ENCODE measurements around the gene CRYL1. TPM values are rescaled to one million over a fixed set of nuclear protein-coding genes. Genes with fewer than 3 reads are reported as not detected.

Gene CRYL1
- total RNA-seq, 1 donor from 2014 or later: 3.6 TPM

DNA sequence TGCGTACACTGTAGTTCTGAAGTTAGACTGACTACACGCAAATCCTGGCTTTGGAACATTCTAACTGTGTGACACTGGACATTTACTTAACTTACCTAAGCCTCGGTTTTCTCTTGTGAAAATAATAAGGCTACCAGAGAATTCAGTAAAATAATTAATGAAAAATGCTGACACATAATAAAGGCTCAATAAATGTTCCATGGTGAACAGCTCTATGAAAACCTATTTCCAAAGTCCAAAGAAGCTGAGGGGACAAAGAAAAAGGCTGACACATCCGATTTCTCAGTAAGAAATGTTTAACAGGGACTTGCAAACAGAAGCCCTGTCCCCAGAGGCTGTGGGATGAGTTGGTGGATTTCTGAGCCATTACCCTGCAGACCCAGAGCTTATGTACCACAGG is 153.8 kb downstream of the CRYL1 start:
- Mint-ChIP-seq H3K4me1 (peaks cover 2% of the 10 kb centered on the region), H3K9me3 (no peaks in the 10 kb centered on the region), H3K27me3 (ENCODE audit: insufficient read depth, low read depth) (no peaks in the 10 kb centered on the region), H3K27ac (no peak overlapping the region), H3K4me3 (peak overlapping the region; percentile 46), H3K36me3 (no peaks in the 10 kb centered on the region)
- TF ChIP-seq, protein P1, sequence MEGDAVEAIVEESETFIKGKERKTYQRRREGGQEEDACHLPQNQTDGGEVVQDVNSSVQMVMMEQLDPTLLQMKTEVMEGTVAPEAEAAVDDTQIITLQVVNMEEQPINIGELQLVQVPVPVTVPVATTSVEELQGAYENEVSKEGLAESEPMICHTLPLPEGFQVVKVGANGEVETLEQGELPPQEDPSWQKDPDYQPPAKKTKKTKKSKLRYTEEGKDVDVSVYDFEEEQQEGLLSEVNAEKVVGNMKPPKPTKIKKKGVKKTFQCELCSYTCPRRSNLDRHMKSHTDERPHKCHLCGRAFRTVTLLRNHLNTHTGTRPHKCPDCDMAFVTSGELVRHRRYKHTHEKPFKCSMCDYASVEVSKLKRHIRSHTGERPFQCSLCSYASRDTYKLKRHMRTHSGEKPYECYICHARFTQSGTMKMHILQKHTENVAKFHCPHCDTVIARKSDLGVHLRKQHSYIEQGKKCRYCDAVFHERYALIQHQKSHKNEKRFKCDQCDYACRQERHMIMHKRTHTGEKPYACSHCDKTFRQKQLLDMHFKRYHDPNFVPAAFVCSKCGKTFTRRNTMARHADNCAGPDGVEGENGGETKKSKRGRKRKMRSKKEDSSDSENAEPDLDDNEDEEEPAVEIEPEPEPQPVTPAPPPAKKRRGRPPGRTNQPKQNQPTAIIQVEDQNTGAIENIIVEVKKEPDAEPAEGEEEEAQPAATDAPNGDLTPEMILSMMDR (IDR thresholded peaks at IDR 0.05): no peak
- no peak for TF ChIP-seq EZH2phosphoT487 (IDR thresholded peaks at IDR 0.05)
- no peak for TF ChIP-seq EZH2 (IDR thresholded peaks at IDR 0.05)
- no peaks in the 10 kb centered on the region for H3K9me3 ChIP-seq (ENCODE audit: low read depth)
- no peak overlapping the region for H3K4me3 ChIP-seq
- no peaks in the 10 kb centered on the region for H3K27me3 ChIP-seq
- H3K79me2 ChIP-seq (ENCODE audit: low read depth): no peaks in the 10 kb centered on the region
- no peaks in the 10 kb centered on the region for H4K20me1 ChIP-seq (ENCODE audit: low read depth)
- no peak overlapping the region for H2AFZ ChIP-seq (replicated peaks)
- no peak overlapping the region for H3K4me2 ChIP-seq
- no peak overlapping the region for H3K9ac ChIP-seq
- no peak for DNase-seq (ENCODE audit: low spot score)
- no peaks in the 10 kb centered on the region for H3F3A ChIP-seq (ENCODE audit: low read depth)
- H3K4me1 ChIP-seq: no peaks in the 10 kb centered on the region
- H3K27ac ChIP-seq: no peak overlapping the region
- no peaks in the 10 kb centered on the region for H3K36me3 ChIP-seq

DNA sequence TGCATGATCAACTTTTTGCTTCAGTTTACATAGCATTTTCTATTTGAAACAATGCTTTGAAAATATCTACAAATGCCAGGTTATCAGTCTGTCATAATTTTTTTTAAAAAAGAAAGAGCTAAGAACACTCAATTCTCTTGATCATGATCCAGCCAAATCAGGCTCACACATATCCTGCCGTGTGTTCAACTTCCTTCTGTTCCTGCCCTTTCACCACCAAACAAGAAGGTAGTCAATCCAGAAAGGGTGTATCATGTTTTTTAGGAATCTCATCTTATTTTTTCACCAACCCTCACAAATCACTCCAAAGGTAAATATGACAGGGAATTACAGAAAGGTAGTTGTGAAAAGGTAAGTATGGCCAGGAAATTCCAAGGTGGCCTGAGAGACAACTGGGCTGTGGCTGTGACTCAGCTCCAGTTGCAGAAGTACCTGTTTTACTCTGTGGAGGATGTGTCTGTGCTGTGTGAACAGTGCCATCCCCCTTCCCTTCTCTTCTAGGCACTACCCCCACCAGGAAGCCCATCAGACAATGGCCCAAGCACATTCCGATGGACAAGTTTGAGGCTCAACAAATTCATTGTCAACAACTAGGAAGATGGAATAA is 154.7 kb downstream of the CRYL1 start:
- no peak overlapping the region for H3K4me2 ChIP-seq
- H3K4me3 Mint-ChIP-seq: no peak overlapping the region

DNA sequence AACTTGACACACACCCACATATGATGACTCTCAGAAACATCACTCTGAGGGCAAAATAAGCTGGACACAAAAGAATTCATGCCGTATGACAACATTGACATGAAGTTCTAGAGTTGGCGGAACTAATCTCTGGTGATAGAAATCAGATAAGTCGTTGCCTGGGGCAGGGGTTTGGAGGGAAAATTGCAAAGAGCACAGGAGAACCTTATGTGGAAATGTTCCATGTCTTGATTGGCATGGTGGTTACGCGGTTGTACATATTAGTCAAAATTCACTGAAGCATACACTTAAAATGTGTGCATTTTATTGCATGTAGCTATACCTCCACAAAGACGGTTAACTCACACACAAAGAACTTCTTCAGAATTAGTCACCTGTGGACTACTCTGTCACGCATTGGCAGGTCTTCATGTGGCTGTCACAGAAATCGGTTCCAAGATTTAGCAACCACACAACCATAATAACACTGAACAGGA is 155.7 kb downstream of the CRYL1 start:
- Mint-ChIP-seq H3K4me3 (no peak overlapping the region), H3K4me1 (peaks cover 2% of the 10 kb centered on the region), H3K36me3 (no peaks in the 10 kb centered on the region), H3K27ac (no peak overlapping the region), H3K27me3 (ENCODE audit: insufficient read depth, low read depth) (no peaks in the 10 kb centered on the region), H3K9me3 (no peaks in the 10 kb centered on the region)
- H3K79me2 ChIP-seq (ENCODE audit: low read depth): no peaks in the 10 kb centered on the region
- no peak for DNase-seq (ENCODE audit: low spot score)
- H4K20me1 ChIP-seq (ENCODE audit: low read depth): no peaks in the 10 kb centered on the region
- no peak overlapping the region for H3K4me2 ChIP-seq
- H3K36me3 ChIP-seq: no peaks in the 10 kb centered on the region
- H3K4me3 ChIP-seq: no peak overlapping the region
- TF ChIP-seq, protein P1 (IDR thresholded peaks at IDR 0.05): no peak
- TF ChIP-seq EZH2phosphoT487 (IDR thresholded peaks at IDR 0.05): no peak
- no peak for TF ChIP-seq EZH2 (IDR thresholded peaks at IDR 0.05)
- H3K9me3 ChIP-seq (ENCODE audit: low read depth): no peaks in the 10 kb centered on the region
- no peaks in the 10 kb centered on the region for H3F3A ChIP-seq (ENCODE audit: low read depth)
- H3K9ac ChIP-seq: no peak overlapping the region
- H3K27ac ChIP-seq: no peak overlapping the region
- H3K27me3 ChIP-seq: no peaks in the 10 kb centered on the region
- no peaks in the 10 kb centered on the region for H3K4me1 ChIP-seq
- no peak overlapping the region for H2AFZ ChIP-seq (replicated peaks)

More for the DNA sequence above, 154.7 kb downstream of the CRYL1 start:
- no peaks in the 10 kb centered on the region for H3K27me3 ChIP-seq
- DNase-seq (ENCODE audit: low spot score): no peak
- H3K27me3 Mint-ChIP-seq (ENCODE audit: insufficient read depth, low read depth): no peaks in the 10 kb centered on the region
- H3K4me1 ChIP-seq: no peaks in the 10 kb centered on the region
- H3K4me1 Mint-ChIP-seq: peaks cover 2% of the 10 kb centered on the region
- H3K4me3 ChIP-seq: no peak overlapping the region
- no peaks in the 10 kb centered on the region for H3K36me3 ChIP-seq
- no peak overlapping the region for H3K27ac Mint-ChIP-seq
- H3K9ac ChIP-seq: no peak overlapping the region
- no peak for TF ChIP-seq EZH2phosphoT487 (IDR thresholded peaks at IDR 0.05)
- TF ChIP-seq, protein P1 (IDR thresholded peaks at IDR 0.05): no peak
- no peak for TF ChIP-seq EZH2 (IDR thresholded peaks at IDR 0.05)
- H3K9me3 Mint-ChIP-seq: no peaks in the 10 kb centered on the region
- no peaks in the 10 kb centered on the region for H3K36me3 Mint-ChIP-seq
- H3K27ac ChIP-seq: no peak overlapping the region
- no peaks in the 10 kb centered on the region for H4K20me1 ChIP-seq (ENCODE audit: low read depth)
- H3K9me3 ChIP-seq (ENCODE audit: low read depth): no peaks in the 10 kb centered on the region
- H3K79me2 ChIP-seq (ENCODE audit: low read depth): no peaks in the 10 kb centered on the region
- no peak overlapping the region for H2AFZ ChIP-seq (replicated peaks)
- H3F3A ChIP-seq (ENCODE audit: low read depth): no peaks in the 10 kb centered on the region

All from neural progenitor cell (in vitro differentiated cells).